K562 (cell line): ENCODE results near the gene NFATC1. TPM values are rescaled to one million over a fixed set of nuclear protein-coding genes. Genes with fewer than 3 reads are reported as not detected.

ENCODE experiments used
- ATAC-seq: fragments of 200-7000 bp; cut with Tn5 transposase; 3 replicates; pipeline ENCODE4 v1.9.1; 2020; ENCODE audit warnings: moderate library complexity
- BruUV-seq: library from RNA; stranded (reverse); fragments of 400-500 nt; replicated peaks from 2 replicates; lab custom pipeline; 2021; lab: Mats Ljungman, UMichigan
- CTCF ChIA-PET: fragments of 300-600 bp; formaldehyde crosslinking; extraction: SDS; loops from one replicate; lab custom pipeline; 2021; ENCODE audit warnings: low intra/inter-chr PET ratio; lab: Yijun Ruan, JAX
- POLR2A ChIA-PET: fragments of 300-600, 350-650 bp; sonication (Branson Sonifier 250); formaldehyde crosslinking; extraction: SDS; loops from one replicate; lab custom pipeline; 2021; ENCODE audit warnings: antibody characterized with exemption, inconsistent platforms; lab: Yijun Ruan, JAX
- DNase-seq, 4 experiments: peaks; one replicate each; pipeline versions ENCODE4 v3.0.0 to v3.0.0-alpha.2; 2011 to 2018; ENCODE audit warnings: low spot score in 3 of 4, mixed read lengths in 3 of 4; ENCODE audit errors: extremely low read depth in 1 of 4
- FAIRE-seq: peaks from 2 replicates; lab custom pipeline; 2011; peaks lifted over from hg19 to GRCh38; lab: Jason Lieb, UNC
- H2AFZ ChIP-seq: 2 replicates; pipeline ENCODE4 v1.6.0; 2011; ENCODE audit warnings: low read depth, low read length, control low read depth, inconsistent platforms
- H3K27ac ChIP-seq: fragments of 200-600 bp; 3 replicates; pipeline ENCODE4 v1.8.0; 2011; ENCODE audit warnings: low read depth, mild to moderate bottlenecking, control low read depth, inconsistent platforms, low read length, moderate library complexity, mixed read lengths; ENCODE audit errors: extremely low read depth
- H3K27me3 ChIP-seq, 2 experiments: fragments of 300-600 bp in 1 of 2; 2 replicates in 1 of 2; 3 replicates in 1 of 2; pipeline versions ENCODE4 v1.6.0 to v1.8.0; 2011; ENCODE audit warnings: inconsistent platforms in 2 of 2, low read length in 2 of 2, mild to moderate bottlenecking in 1 of 2, mixed read lengths in 1 of 2, moderate library complexity in 1 of 2; ENCODE audit not compliant: control insufficient read depth in 2 of 2, insufficient read depth in 2 of 2
- H3K36me3 ChIP-seq: fragments of 300-600 bp; 3 replicates; pipeline ENCODE4 v1.8.0; 2011; ENCODE audit warnings: mild to moderate bottlenecking, low read length, inconsistent platforms; ENCODE audit not compliant: control insufficient read depth, insufficient read depth
- H3K4me1 ChIP-seq, 2 experiments: fragments of 200-600 bp in 1 of 2; replicated peaks in 1 of 2; 2 replicates in 1 of 2; 3 replicates in 1 of 2; pipeline versions ENCODE4 v1.5.1 to v1.8.0; 2011; ENCODE audit warnings: inconsistent platforms in 2 of 2, low read length in 2 of 2, mild to moderate bottlenecking in 1 of 2, mixed read lengths in 1 of 2, moderate library complexity in 1 of 2; ENCODE audit not compliant: control insufficient read depth in 2 of 2, insufficient read depth in 2 of 2
- H3K4me2 ChIP-seq: 2 replicates; pipeline ENCODE4 v1.6.1; 2011; ENCODE audit warnings: low read length, control low read depth, inconsistent platforms, mixed read lengths; ENCODE audit not compliant: insufficient read depth
- H3K4me3 ChIP-seq: fragments of 200-600 bp; sonication (generic), shearing (Covaris generic); 2 replicates; pipeline ENCODE4 v1.5.1; 2016; ENCODE audit warnings: control low read depth, inconsistent platforms
- H3K79me2 ChIP-seq: fragments of 200-600 bp; 3 replicates; pipeline ENCODE4 v1.8.0; 2011; ENCODE audit warnings: low read length, inconsistent platforms; ENCODE audit not compliant: control insufficient read depth, insufficient read depth
- H3K9ac ChIP-seq, 2 experiments: 2 replicates each; pipeline versions ENCODE4 v1.6.0 to v1.6.1; 2011; ENCODE audit warnings: low read depth in 2 of 2, low read length in 2 of 2, control low read depth in 1 of 2, inconsistent platforms in 1 of 2, mild to moderate bottlenecking in 1 of 2, mixed read lengths in 1 of 2; ENCODE audit not compliant: insufficient read depth in 1 of 2
- H3K9me1 ChIP-seq: one replicate; pipeline ENCODE4 v1.6.0; 2011; ENCODE audit warnings: inconsistent platforms, mild to moderate bottlenecking, low read length, moderate library complexity; ENCODE audit not compliant: control insufficient read depth, insufficient read depth
- H3K9me3 ChIP-seq: replicated peaks from 2 replicates; pipeline ENCODE4 v1.5.1; 2011; ENCODE audit warnings: low read depth, low read length, inconsistent platforms; ENCODE audit not compliant: control insufficient read depth, insufficient read depth
- H4K20me1 ChIP-seq: replicated peaks from 2 replicates; pipeline ENCODE4 v1.6.1; 2011; ENCODE audit warnings: low read length, inconsistent platforms, mixed read lengths; ENCODE audit not compliant: control insufficient read depth, insufficient read depth
- HMG20A ChIP-seq: fragments of 450-650 bp; formaldehyde crosslinking; conservative IDR thresholded peaks from 2 replicates; pipeline ENCODE4 v1.4.0; 2020; ENCODE audit warnings: mild to moderate bottlenecking, mixed read lengths
- SAFB2 ChIP-seq: fragments of 200-400 bp; formaldehyde crosslinking; IDR thresholded peaks from 2 replicates; pipeline ENCODE4 v1.6.1; 2018; ENCODE audit warnings: borderline replicate concordance, low read length, low read depth, moderate library complexity; ENCODE audit not compliant: severe bottlenecking
- SMAD2 ChIP-seq: fragments of 150-350 bp; IDR thresholded peaks from 2 replicates; pipeline ENCODE4 v1.6.1; 2014; ENCODE audit warnings: low read depth, mild to moderate bottlenecking, low read length
- TRIM24 ChIP-seq, 2 experiments: fragments of 450-650 bp; IDR thresholded peaks; 2 replicates each; pipeline ENCODE4 v1.6.1; 2016
- ZNF75A ChIP-seq: fragments of 450-650 bp; formaldehyde crosslinking; IDR thresholded peaks from 2 replicates; pipeline ENCODE4 v1.4.0; 2020; ENCODE audit warnings: mild to moderate bottlenecking
- WGBS: fragments of 100-300 bp; shearing (Covaris generic); methylation state at CpG from one replicate; pipeline ENCODE4 v1.1.6; 2016; ENCODE audit warnings: low coverage, mixed read lengths; ENCODE audit not compliant: insufficient coverage; ENCODE audit errors: missing lambda C conversion rate; 5-methylcytosine and 5-hydroxymethylcytosine counted together
- in situ Hi-C: fragments of 300-500 bp; cut with MboI; formaldehyde crosslinking; loops from 4 replicates; pipeline ENCODE4 v1.15.0; 2018; ENCODE audit warnings: inconsistent platforms, mixed read lengths
- intact Hi-C: fragments of 100-400 bp; cut with micrococcal nuclease; formaldehyde crosslinking; loops from 2 replicates; pipeline ENCODE4 v1.14.2; 2022
- polyA plus RNA-seq, 8 experiments: library from polyadenylated mRNA; depleted of rRNA in 4 of 8; stranded (reverse) in 5 of 8; unstranded in 3 of 8; fragments of >200 nt; fragmentation: Nextera tagmentation in 2 of 8; fragmentation: Illumina TruSeq in 1 of 8; extraction: Ambion mirVana in 2 of 8; extraction: Trizol in 1 of 8; gene quantifications; 2 replicates each; pipeline versions ENCODE4 v1.2.1 to v1.2.3, GENCODE V29; 2011 to 2014; ENCODE audit warnings: inconsistent platforms in 1 of 8, missing spikeins in 1 of 8
- total RNA-seq, 7 experiments: library from RNA; depleted of rRNA in 6 of 7; stranded (reverse); fragments of >200 nt in 6 of 7; fragmentation: Illumina TruSeq in 2 of 7; extraction: Trizol in 2 of 7; gene quantifications; 2 replicates each; pipeline versions ENCODE4 v1.2.1 to v1.2.3, GENCODE V29; 2011 to 2021; ENCODE audit warnings: low replicate concordance in 1 of 7
- TF ChIP-seq, protein P1 (sequence below): fragments of 250-450 bp; sonication (Bioruptor Pico); IDR thresholded peaks from 2 replicates; pipeline ENCODE4 v1.5.0; 2020; ENCODE audit warnings: mild to moderate bottlenecking, borderline replicate concordance
- TF ChIP-seq, protein P2 (sequence below): sonication (generic); formaldehyde crosslinking; IDR thresholded peaks from 2 replicates; pipeline ENCODE4 v1.8.1; 2023; ENCODE audit warnings: missing genetic modification reagents, mild to moderate bottlenecking, borderline replicate concordance
- TF ChIP-seq, protein P3 (sequence below): fragments of 250-450 bp; sonication (Bioruptor Pico); IDR thresholded peaks from 2 replicates; pipeline ENCODE4 v1.4.0; 2020; ENCODE audit warnings: mild to moderate bottlenecking, moderate library complexity

NFATC1 gene
- total and polyA plus RNA-seq, 9 of the 15 experiments (the other 6 are each of a cell fraction or from before 2014, with no cell fraction given), result 1.1 to 16.4 (median 2.5) TPM

DNA sequence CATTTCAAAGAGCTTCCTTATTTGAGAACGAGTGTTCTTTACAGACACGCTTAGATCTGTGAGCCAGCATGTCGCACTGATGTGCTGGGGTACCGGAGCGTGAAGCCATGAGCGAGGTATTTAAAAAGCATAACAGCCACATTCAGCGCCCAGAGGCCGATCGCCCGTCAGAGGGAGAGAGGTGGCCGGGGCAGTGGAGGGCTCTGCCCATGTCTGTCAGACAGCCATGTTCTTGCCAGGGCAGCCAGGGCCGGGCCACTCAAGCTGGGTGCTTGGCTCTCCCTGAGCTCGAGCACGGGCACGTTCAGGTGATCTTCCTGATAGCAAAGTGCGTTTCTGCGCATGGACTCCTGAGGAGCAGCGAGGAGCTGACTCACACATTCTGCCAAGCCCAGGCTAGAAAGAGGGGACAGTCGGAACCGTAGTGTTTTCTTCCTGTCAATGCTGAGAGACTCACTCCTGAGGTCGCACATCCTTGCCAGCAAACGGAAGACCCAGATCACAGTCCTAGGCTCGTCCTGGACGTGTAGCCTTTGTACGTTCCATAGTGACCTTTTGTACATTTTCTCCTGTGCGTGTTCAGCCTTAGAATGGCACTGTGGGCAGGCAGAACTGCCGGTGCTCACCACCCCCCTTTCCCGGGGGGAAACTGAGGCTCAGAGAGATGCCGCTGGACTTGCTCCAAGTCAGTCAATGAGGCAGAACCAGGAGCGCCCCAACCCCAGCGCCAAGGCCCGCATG, 100.7 kb downstream of the NFATC1 start:
- in situ Hi-C loops (no loop called here), intact Hi-C loops (no loop called here)
- H3K9me3 ChIP-seq, result peaks cover 8% of the 10 kb centered on the region
- ATAC-seq (no peak), FAIRE-seq (no peak), DNase-seq (no peak)
- no peaks in the 10 kb centered on the region for H3K9me1 ChIP-seq
- no peak overlapping the region for H3K27ac ChIP-seq
- ChIA-PET POLR2A (no interaction called here), CTCF (no interaction called here)
- TF ChIP-seq ZNF75A (CRISPR knock-in tag), result no peak
- TF ChIP-seq HMG20A, result no peak
- TF ChIP-seq TRIM24 (IDR thresholded peaks at IDR 0.05), result no peak
- no peak for TF ChIP-seq SMAD2
- TF ChIP-seq, protein P1, sequence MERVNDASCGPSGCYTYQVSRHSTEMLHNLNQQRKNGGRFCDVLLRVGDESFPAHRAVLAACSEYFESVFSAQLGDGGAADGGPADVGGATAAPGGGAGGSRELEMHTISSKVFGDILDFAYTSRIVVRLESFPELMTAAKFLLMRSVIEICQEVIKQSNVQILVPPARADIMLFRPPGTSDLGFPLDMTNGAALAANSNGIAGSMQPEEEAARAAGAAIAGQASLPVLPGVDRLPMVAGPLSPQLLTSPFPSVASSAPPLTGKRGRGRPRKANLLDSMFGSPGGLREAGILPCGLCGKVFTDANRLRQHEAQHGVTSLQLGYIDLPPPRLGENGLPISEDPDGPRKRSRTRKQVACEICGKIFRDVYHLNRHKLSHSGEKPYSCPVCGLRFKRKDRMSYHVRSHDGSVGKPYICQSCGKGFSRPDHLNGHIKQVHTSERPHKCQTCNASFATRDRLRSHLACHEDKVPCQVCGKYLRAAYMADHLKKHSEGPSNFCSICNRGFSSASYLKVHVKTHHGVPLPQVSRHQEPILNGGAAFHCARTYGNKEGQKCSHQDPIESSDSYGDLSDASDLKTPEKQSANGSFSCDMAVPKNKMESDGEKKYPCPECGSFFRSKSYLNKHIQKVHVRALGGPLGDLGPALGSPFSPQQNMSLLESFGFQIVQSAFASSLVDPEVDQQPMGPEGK (CRISPR knock-in tag), result no peak
- no peak for TF ChIP-seq SAFB2
- TF ChIP-seq, protein P2, sequence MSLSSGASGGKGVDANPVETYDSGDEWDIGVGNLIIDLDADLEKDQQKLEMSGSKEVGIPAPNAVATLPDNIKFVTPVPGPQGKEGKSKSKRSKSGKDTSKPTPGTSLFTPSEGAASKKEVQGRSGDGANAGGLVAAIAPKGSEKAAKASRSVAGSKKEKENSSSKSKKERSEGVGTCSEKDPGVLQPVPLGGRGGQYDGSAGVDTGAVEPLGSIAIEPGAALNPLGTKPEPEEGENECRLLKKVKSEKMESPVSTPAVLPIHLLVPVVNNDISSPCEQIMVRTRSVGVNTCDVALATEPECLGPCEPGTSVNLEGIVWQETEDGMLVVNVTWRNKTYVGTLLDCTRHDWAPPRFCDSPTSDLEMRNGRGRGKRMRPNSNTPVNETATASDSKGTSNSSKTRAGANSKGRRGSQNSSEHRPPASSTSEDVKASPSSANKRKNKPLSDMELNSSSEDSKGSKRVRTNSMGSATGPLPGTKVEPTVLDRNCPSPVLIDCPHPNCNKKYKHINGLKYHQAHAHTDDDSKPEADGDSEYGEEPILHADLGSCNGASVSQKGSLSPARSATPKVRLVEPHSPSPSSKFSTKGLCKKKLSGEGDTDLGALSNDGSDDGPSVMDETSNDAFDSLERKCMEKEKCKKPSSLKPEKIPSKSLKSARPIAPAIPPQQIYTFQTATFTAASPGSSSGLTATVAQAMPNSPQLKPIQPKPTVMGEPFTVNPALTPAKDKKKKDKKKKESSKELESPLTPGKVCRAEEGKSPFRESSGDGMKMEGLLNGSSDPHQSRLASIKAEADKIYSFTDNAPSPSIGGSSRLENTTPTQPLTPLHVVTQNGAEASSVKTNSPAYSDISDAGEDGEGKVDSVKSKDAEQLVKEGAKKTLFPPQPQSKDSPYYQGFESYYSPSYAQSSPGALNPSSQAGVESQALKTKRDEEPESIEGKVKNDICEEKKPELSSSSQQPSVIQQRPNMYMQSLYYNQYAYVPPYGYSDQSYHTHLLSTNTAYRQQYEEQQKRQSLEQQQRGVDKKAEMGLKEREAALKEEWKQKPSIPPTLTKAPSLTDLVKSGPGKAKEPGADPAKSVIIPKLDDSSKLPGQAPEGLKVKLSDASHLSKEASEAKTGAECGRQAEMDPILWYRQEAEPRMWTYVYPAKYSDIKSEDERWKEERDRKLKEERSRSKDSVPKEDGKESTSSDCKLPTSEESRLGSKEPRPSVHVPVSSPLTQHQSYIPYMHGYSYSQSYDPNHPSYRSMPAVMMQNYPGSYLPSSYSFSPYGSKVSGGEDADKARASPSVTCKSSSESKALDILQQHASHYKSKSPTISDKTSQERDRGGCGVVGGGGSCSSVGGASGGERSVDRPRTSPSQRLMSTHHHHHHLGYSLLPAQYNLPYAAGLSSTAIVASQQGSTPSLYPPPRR (CRISPR knock-in tag), result no peak
- TF ChIP-seq, protein P3, sequence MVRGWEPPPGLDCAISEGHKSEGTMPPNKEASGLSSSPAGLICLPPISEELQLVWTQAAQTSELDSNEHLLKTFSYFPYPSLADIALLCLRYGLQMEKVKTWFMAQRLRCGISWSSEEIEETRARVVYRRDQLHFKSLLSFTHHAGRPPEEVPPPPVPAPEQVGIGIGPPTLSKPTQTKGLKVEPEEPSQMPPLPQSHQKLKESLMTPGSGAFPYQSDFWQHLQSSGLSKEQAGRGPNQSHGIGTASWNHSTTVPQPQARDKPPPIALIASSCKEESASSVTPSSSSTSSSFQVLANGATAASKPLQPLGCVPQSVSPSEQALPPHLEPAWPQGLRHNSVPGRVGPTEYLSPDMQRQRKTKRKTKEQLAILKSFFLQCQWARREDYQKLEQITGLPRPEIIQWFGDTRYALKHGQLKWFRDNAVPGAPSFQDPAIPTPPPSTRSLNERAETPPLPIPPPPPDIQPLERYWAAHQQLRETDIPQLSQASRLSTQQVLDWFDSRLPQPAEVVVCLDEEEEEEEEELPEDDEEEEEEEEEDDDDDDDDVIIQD, result no peak
- H3K9ac ChIP-seq, result no peak overlapping the region
- no peaks in the 10 kb centered on the region for H4K20me1 ChIP-seq
- peaks cover 3% of the 10 kb centered on the region; the same call in 1 of the 3 replicates for H3K36me3 ChIP-seq
- no TSS peak for BruUV-seq
- 96% methylated on average over 23 of the region's 32 CpGs for WGBS
- no peak overlapping the region for H3K4me2 ChIP-seq
- no peaks in the 10 kb centered on the region for H3K27me3 ChIP-seq
- no peak overlapping the region for H3K4me3 ChIP-seq
- no peaks in the 10 kb centered on the region for H3K79me2 ChIP-seq
- H3K4me1 ChIP-seq, result no peaks in the 10 kb centered on the region; a peak in 1 of 5 replicates
- H2AFZ ChIP-seq, result no peak overlapping the region
